IPS-18a (cell line): ENCODE measurements around the gene AXDND1.

Experiments used
- H3K27ac ChIP-seq: one replicate; pipeline ENCODE4 v1.5.1; 2013; ENCODE audit warnings: low read length
- H3K27me3 ChIP-seq: one replicate; pipeline ENCODE4 v1.6.1; 2013; ENCODE audit warnings: mild to moderate bottlenecking, low read length; ENCODE audit not compliant: control insufficient read depth, insufficient read depth
- H3K36me3 ChIP-seq: one replicate; pipeline ENCODE4 v1.6.1; 2013; ENCODE audit warnings: low read depth, low read length; ENCODE audit not compliant: control insufficient read depth
- H3K4me1 ChIP-seq: one replicate; pipeline ENCODE4 v1.6.1; 2013; ENCODE audit warnings: low read depth, low read length; ENCODE audit not compliant: control insufficient read depth
- H3K4me3 ChIP-seq: one replicate; pipeline ENCODE4 v1.5.1; 2013; ENCODE audit warnings: low read length
- H3K9ac ChIP-seq: one replicate; pipeline ENCODE4 v1.6.1; 2013; ENCODE audit warnings: mild to moderate bottlenecking, low read length, moderate library complexity
- H3K9me3 ChIP-seq: one replicate; pipeline ENCODE4 v1.6.1; 2013; ENCODE audit warnings: low read depth, low read length; ENCODE audit not compliant: control insufficient read depth

The AXDND1 gene

GRCh38 chr1:179365342-179366092, at the start of gene AXDND1:
Gene AXDND1, plus strand, starts transcription at chr1:179365971. Its CDS starts 539 bp downstream, at chr1:179366510.
- no peaks in the 10 kb centered on the region for H3K9me3 ChIP-seq

GRCh38 chr1:179318491-179318890, 47.3 kb upstream of the AXDND1 start:
- no peaks in the 10 kb centered on the region for H3K27me3 ChIP-seq
- no peak overlapping the region for H3K9ac ChIP-seq
- peaks cover 9% of the 10 kb centered on the region for H3K4me1 ChIP-seq
- no peaks in the 10 kb centered on the region for H3K36me3 ChIP-seq
- H3K4me3 ChIP-seq = no peak overlapping the region
- no peak overlapping the region for H3K27ac ChIP-seq
- H3K9me3 ChIP-seq = peaks cover 3% of the 10 kb centered on the region

More at GRCh38 chr1:179365342-179366092, at the start of gene AXDND1:
- Histone ChIP-seq H3K4me3 (peak within 1 kb of the TSS; percentile 98), H3K4me1 (no peaks in the 10 kb centered on the region), H3K27me3 (no peaks in the 10 kb centered on the region), H3K9ac (peak within 1 kb of the TSS; percentile 88), H3K27ac (peak within 1 kb of the TSS; percentile 86), H3K36me3 (no peaks in the 10 kb centered on the region)

- no peaks in the 10 kb centered on the region for H3K27me3 ChIP-seq
- H3K9ac ChIP-seq = no peak overlapping the region
- H3K36me3 ChIP-seq = no peaks in the 10 kb centered on the region
- peaks cover 9% of the 10 kb centered on the region for H3K4me1 ChIP-seq
- H3K4me3 ChIP-seq = no peak overlapping the region
- no peak overlapping the region for H3K27ac ChIP-seq
- peaks cover 3% of the 10 kb centered on the region for H3K9me3 ChIP-seq
These were observed 44.1 kb upstream of the AXDND1 start for GRCh38 chr1:179321533-179322216.

GRCh38 chr1:179322557-179322956, 43.2 kb upstream of the AXDND1 start:
- H3K27me3 ChIP-seq = no peaks in the 10 kb centered on the region
- H3K27ac ChIP-seq = no peak overlapping the region
- H3K9ac ChIP-seq = no peak overlapping the region
- peaks cover 3% of the 10 kb centered on the region for H3K9me3 ChIP-seq
- no peaks in the 10 kb centered on the region for H3K36me3 ChIP-seq
- H3K4me1 ChIP-seq = peaks cover 9% of the 10 kb centered on the region
- H3K4me3 ChIP-seq = no peak overlapping the region

GRCh38 chr1:179323436-179323835, 42.3 kb upstream of the AXDND1 start:
- Histone ChIP-seq H3K9me3 (peaks cover 3% of the 10 kb centered on the region), H3K36me3 (no peaks in the 10 kb centered on the region)

GRCh38 chr1:179325836-179326235, 39.9 kb upstream of the AXDND1 start:
- no peak overlapping the region for H3K9ac ChIP-seq
- H3K27ac ChIP-seq = no peak overlapping the region
- H3K4me1 ChIP-seq = no peaks in the 10 kb centered on the region
- H3K27me3 ChIP-seq = no peaks in the 10 kb centered on the region
- no peaks in the 10 kb centered on the region for H3K36me3 ChIP-seq
- no peak overlapping the region for H3K4me3 ChIP-seq
- H3K9me3 ChIP-seq = peaks cover 3% of the 10 kb centered on the region

More at GRCh38 chr1:179323436-179323835, 42.3 kb upstream of the AXDND1 start:
- no peak overlapping the region for H3K27ac ChIP-seq
- H3K9ac ChIP-seq = no peak overlapping the region
- H3K4me3 ChIP-seq = no peak overlapping the region
- no peaks in the 10 kb centered on the region for H3K27me3 ChIP-seq
- H3K4me1 ChIP-seq = peaks cover 5% of the 10 kb centered on the region

- H3K4me3 ChIP-seq = no peak overlapping the region
- no peaks in the 10 kb centered on the region for H3K4me1 ChIP-seq
- no peak overlapping the region for H3K9ac ChIP-seq
- H3K36me3 ChIP-seq = no peaks in the 10 kb centered on the region
- H3K9me3 ChIP-seq = no peaks in the 10 kb centered on the region
- H3K27me3 ChIP-seq = no peaks in the 10 kb centered on the region
- no peak overlapping the region for H3K27ac ChIP-seq
These were observed 39.0 kb upstream of the AXDND1 start for GRCh38 chr1:179326746-179327145.

GRCh38 chr1:179327196-179327595, 38.6 kb upstream of the AXDND1 start:
- H3K36me3 ChIP-seq = no peaks in the 10 kb centered on the region
- H3K9ac ChIP-seq = no peak overlapping the region
- no peaks in the 10 kb centered on the region for H3K27me3 ChIP-seq
- no peak overlapping the region for H3K4me3 ChIP-seq
- no peaks in the 10 kb centered on the region for H3K4me1 ChIP-seq
- H3K9me3 ChIP-seq = no peaks in the 10 kb centered on the region
- H3K27ac ChIP-seq = no peak overlapping the region

GRCh38 chr1:179327679-179328078, 38.1 kb upstream of the AXDND1 start:
- H3K4me1 ChIP-seq = no peaks in the 10 kb centered on the region
- H3K4me3 ChIP-seq = no peak overlapping the region
- H3K9me3 ChIP-seq = no peaks in the 10 kb centered on the region
- H3K9ac ChIP-seq = no peak overlapping the region
- no peaks in the 10 kb centered on the region for H3K36me3 ChIP-seq
- no peak overlapping the region for H3K27ac ChIP-seq
- no peaks in the 10 kb centered on the region for H3K27me3 ChIP-seq

GRCh38 chr1:179329862-179330261, 35.9 kb upstream of the AXDND1 start:
- Histone ChIP-seq H3K9ac (no peak overlapping the region), H3K27me3 (no peaks in the 10 kb centered on the region), H3K4me1 (no peaks in the 10 kb centered on the region), H3K9me3 (no peaks in the 10 kb centered on the region), H3K4me3 (no peak overlapping the region), H3K27ac (no peak overlapping the region), H3K36me3 (no peaks in the 10 kb centered on the region)

- no peak overlapping the region for H3K4me3 ChIP-seq
- no peak overlapping the region for H3K9ac ChIP-seq
These were observed 31.3 kb upstream of the AXDND1 start for GRCh38 chr1:179334440-179334839.

GRCh38 chr1:179337288-179337687, 28.5 kb upstream of the AXDND1 start:
- H3K4me3 ChIP-seq = no peak overlapping the region
- H3K27me3 ChIP-seq = no peaks in the 10 kb centered on the region
- H3K27ac ChIP-seq = no peak overlapping the region
- no peaks in the 10 kb centered on the region for H3K4me1 ChIP-seq
- no peaks in the 10 kb centered on the region for H3K36me3 ChIP-seq
- no peak overlapping the region for H3K9ac ChIP-seq
- H3K9me3 ChIP-seq = no peaks in the 10 kb centered on the region

More at GRCh38 chr1:179334440-179334839, 31.3 kb upstream of the AXDND1 start:
- Histone ChIP-seq H3K27ac (no peak overlapping the region), H3K4me1 (no peaks in the 10 kb centered on the region), H3K36me3 (no peaks in the 10 kb centered on the region), H3K27me3 (no peaks in the 10 kb centered on the region), H3K9me3 (no peaks in the 10 kb centered on the region)
